Motor neuron (in vitro differentiated cells): ENCODE results near the gene FGF16. TPM values are rescaled to one million over a fixed set of nuclear protein-coding genes. Genes with fewer than 3 reads are reported as not detected.
A peak's percentile ranks its signal among the peaks of the same experiment; 100 is the strongest.
"Not testable (repeated sequence)": the region's sequence is repeated elsewhere in the genome, so short reads cannot be mapped to it uniquely, and the experiment has no call there.

Source experiments
- ATAC-seq, 8 experiments: fragments of 200-7000 bp; cut with Tn5 transposase; replicated peaks in 6 of 8; 2 replicates each; pipeline ENCODE4 v1.8.0; 2021; ENCODE audit warnings: mild to moderate bottlenecking in 8 of 8, moderate library complexity in 8 of 8
- H3K27ac ChIP-seq, 2 donors: fragments of 250-450 bp; sonication (Bioruptor Pico); 2 replicates each; pipeline ENCODE4 v1.9.0; 2021; ENCODE audit warnings: antibody characterized with exemption in 2 of 2, mild to moderate bottlenecking in 2 of 2, moderate library complexity in 1 of 2
- H3K4me1 ChIP-seq, 2 donors: fragments of 250-450 bp; sonication (Bioruptor Pico); replicated peaks in 1 of 2; 2 replicates each; pipeline ENCODE4 v1.6.1; 2021; ENCODE audit warnings: antibody characterized with exemption in 2 of 2, mild to moderate bottlenecking in 2 of 2, moderate library complexity in 1 of 2
- H3K4me3 ChIP-seq, 5 donors: fragments of 250-450 bp; sonication (Bioruptor Pico); 2 replicates each; pipeline ENCODE4 v1.9.0; 2021; ENCODE audit warnings: antibody characterized with exemption in 5 of 5, mild to moderate bottlenecking in 5 of 5, moderate library complexity in 4 of 5
- WGBS, 10 experiments: fragments of 450-650 bp; shearing (Covaris generic); methylation state at CpG; one replicate each; pipeline ENCODE4 v1.0.0; 2022; 5-methylcytosine and 5-hydroxymethylcytosine counted together
- in situ Hi-C, 9 experiments: fragments of 400-800 bp; cut with MboI; loops; one replicate each; pipeline ENCODE4 v1.15.0; 2021; ENCODE audit warnings: low sequenced_read_pairs in 9 of 9, low pct_unique_long_range_greater_than_20kb in 2 of 9; ENCODE audit not compliant: unreplicated experiment in 9 of 9
- total RNA-seq, 8 experiments: library from RNA; unstranded; fragments of 300-600 nt; gene quantifications; 2 replicates each; pipeline versions ENCODE4 v1.2.3 to v1.2.4, GENCODE V29; 2022

Gene FGF16
- 1 to 10 TPM in 1 of 8 experiments, under 1 TPM in 2, not detected in 5; 0.50 to 3.3 (median 0.81) TPM for total RNA-seq

GRCh38 chrX:77446908-77447652 is at the start of gene FGF16:
FGF16 (plus strand) TSS chrX:77447389; CDS start chrX:77447675, 286 bp downstream.
- peak within 1 kb of the TSS in 4 of 5 donors; percentile 6 to 15 (median 10) for H3K4me3 ChIP-seq
- WGBS, 10 experiments: 0 to 56% (median 21%) methylated on average over 1 to 10 of the region's 48 CpGs; no CpG with 5 or more reads in 5 of the 10 experiments
- no peaks in the 10 kb centered on the region for H3K4me1 ChIP-seq
- ATAC-seq: peak in 7 of 8 experiments; percentile 18 to 79 (median 71)
- in situ Hi-C loops: no loop called here
- no peak within 1 kb of the TSS for H3K27ac ChIP-seq

GRCh38 chrX:77398330-77398954 is 48.7 kb upstream of the FGF16 start:
- Histone ChIP-seq H3K4me1 (no peaks in the 10 kb centered on the region), H3K27ac (no peak overlapping the region), H3K4me3 (no peak overlapping the region)
- ATAC-seq: peak in 4 of 8 experiments; percentile 14 to 72 (median 40)
- in situ Hi-C loops: no loop called here
- 0 to 100% (median 51%) methylated on average over 1 to 3 of the region's 3 CpGs; no CpG with 5 or more reads in 5 of the 10 experiments for WGBS, 10 experiments

- no peak for ATAC-seq
- WGBS, 10 experiments: 0 to 80% (median 63%) methylated on average over 1 to 2 of the region's 2 CpGs; no CpG with 5 or more reads in 6 of the 10 experiments
- no peak overlapping the region for H3K4me3 ChIP-seq
These were observed 42.8 kb upstream of the FGF16 start for GRCh38 chrX:77404419-77404818.

GRCh38 chrX:77407821-77408220 is 39.4 kb upstream of the FGF16 start:
- not testable (repeated sequence) for H3K27ac ChIP-seq, ATAC-seq
- WGBS, 10 experiments: 0 to 100% (median 50%) methylated on average over 1 of the region's 1 CpG; no CpG with 5 or more reads in 7 of the 10 experiments

More at GRCh38 chrX:77404419-77404818, 42.8 kb upstream of the FGF16 start:
- in situ Hi-C loops: no loop called here
- H3K4me1 ChIP-seq: no peaks in the 10 kb centered on the region
- H3K27ac ChIP-seq: no peak overlapping the region

GRCh38 chrX:77412631-77413030 is 34.6 kb upstream of the FGF16 start:
- no peak overlapping the region for H3K27ac ChIP-seq
- H3K4me1 ChIP-seq: no peaks in the 10 kb centered on the region
- no peak for ATAC-seq
- WGBS, 10 experiments: 0 to 95% (median 60%) methylated on average over 1 to 3 of the region's 3 CpGs; no CpG with 5 or more reads in 5 of the 10 experiments
- no peak overlapping the region for H3K4me3 ChIP-seq
- in situ Hi-C loops: no loop called here

More at GRCh38 chrX:77407821-77408220, 39.4 kb upstream of the FGF16 start:
- H3K4me3 ChIP-seq, H3K4me1 ChIP-seq, in situ Hi-C loops: not testable (repeated sequence)

GRCh38 chrX:77415161-77415560 is 32.0 kb upstream of the FGF16 start:
- Histone ChIP-seq H3K4me1 (no peaks in the 10 kb centered on the region), H3K27ac (no peak overlapping the region), H3K4me3 (no peak overlapping the region)
- in situ Hi-C loops: no loop called here
- peak in 3 of 8 experiments; percentile 32 to 54 (median 36) for ATAC-seq
- WGBS, 10 experiments: 14 to 50% methylated on average over 1 of the region's 1 CpG; no CpG with 5 or more reads in 8 of the 10 experiments

- in situ Hi-C loops: no loop called here
- H3K4me1 ChIP-seq: no peaks in the 10 kb centered on the region
These were observed 31.3 kb upstream of the FGF16 start for GRCh38 chrX:77415882-77416281.

GRCh38 chrX:77422891-77423648 is 24.1 kb upstream of the FGF16 start:
- no peak overlapping the region for H3K4me3 ChIP-seq
- no peak overlapping the region for H3K27ac ChIP-seq
- no peaks in the 10 kb centered on the region for H3K4me1 ChIP-seq
- ATAC-seq: peak in 2 of 8 experiments; percentile 45 to 55
- whole genome bisulfite sequencing, 10 experiments: 0 to 83% methylated on average over 1 to 2 of the region's 4 CpGs; no CpG with 5 or more reads in 8 of the 10 experiments
- in situ Hi-C loops: no loop called here

More at GRCh38 chrX:77415882-77416281, 31.3 kb upstream of the FGF16 start:
- no peak for ATAC-seq
- Histone ChIP-seq H3K4me3 (no peak overlapping the region), H3K27ac (no peak overlapping the region)
- WGBS, 10 experiments: 75 to 100% (median 100%) methylated on average over 1 of the region's 1 CpG; no CpG with 5 or more reads in 7 of the 10 experiments

- no peak for ATAC-seq
- in situ Hi-C loops: no loop called here
These were observed 20.4 kb upstream of the FGF16 start for GRCh38 chrX:77426811-77427210.

GRCh38 chrX:77427611-77428010 is 19.6 kb upstream of the FGF16 start:
- no peak overlapping the region for H3K4me3 ChIP-seq
- H3K4me1 ChIP-seq: no peaks in the 10 kb centered on the region
- no peak for ATAC-seq
- in situ Hi-C loops: no loop called here
- H3K27ac ChIP-seq: no peak overlapping the region
- WGBS, 10 experiments: 71% methylated on average over 1 of the region's 1 CpG; no CpG with 5 or more reads in 9 of the 10 experiments

More at GRCh38 chrX:77426811-77427210, 20.4 kb upstream of the FGF16 start:
- WGBS, 10 experiments: 20 to 60% (median 35%) methylated on average over 1 to 2 of the region's 2 CpGs; no CpG with 5 or more reads in 6 of the 10 experiments
- Histone ChIP-seq H3K27ac (no peak overlapping the region), H3K4me3 (no peak overlapping the region), H3K4me1 (no peaks in the 10 kb centered on the region)

- in situ Hi-C loops: no loop called here
- whole genome bisulfite sequencing, 10 experiments: 50% methylated on average over 1 of the region's 1 CpG; no CpG with 5 or more reads in 9 of the 10 experiments
- no peaks in the 10 kb centered on the region for H3K4me1 ChIP-seq
- no peak overlapping the region for H3K27ac ChIP-seq
- ATAC-seq: no peak
- H3K4me3 ChIP-seq: no peak overlapping the region
These were observed 18.6 kb upstream of the FGF16 start for GRCh38 chrX:77428551-77428950.

- Histone ChIP-seq H3K4me3 (no peak overlapping the region), H3K4me1 (no peaks in the 10 kb centered on the region), H3K27ac (no peak overlapping the region)
- ATAC-seq: peak in 3 of 8 experiments; percentile 99
- 0 to 33% methylated on average over 1 to 2 of the region's 5 CpGs; no CpG with 5 or more reads in 8 of the 10 experiments for WGBS, 10 experiments
- in situ Hi-C loops: no loop called here
These were observed 16.0 kb upstream of the FGF16 start for GRCh38 chrX:77431227-77431626.
